IMR-90 (cell line): ENCODE measurements around the gene SNRK.

ENCODE experiments used
- FOS ChIP-seq: fragments of 150-350 bp; IDR thresholded peaks from 2 replicates; pipeline ENCODE4 v1.6.1; 2016; ENCODE audit warnings: low read depth, low read length
- MAFK ChIP-seq: IDR thresholded peaks from 2 replicates; pipeline ENCODE4 v1.6.1; 2012; ENCODE audit warnings: low read depth, low read length, improper control_type of control experiment
- MAZ ChIP-seq: IDR thresholded peaks from 2 replicates; pipeline ENCODE4 v1.6.1; 2012; ENCODE audit warnings: low read depth, mild to moderate bottlenecking, low read length, improper control_type of control experiment, moderate library complexity, borderline replicate concordance
- POLR2A ChIP-seq: IDR thresholded peaks from 2 replicates; pipeline ENCODE4 v1.6.1; 2012; ENCODE audit warnings: mild to moderate bottlenecking, low read depth, low read length
- RAD21 ChIP-seq: IDR thresholded peaks from 2 replicates; pipeline ENCODE4 v1.6.1; 2012; ENCODE audit warnings: low read length, improper control_type of control experiment
- RCOR1 ChIP-seq: IDR thresholded peaks from 2 replicates; pipeline ENCODE4 v1.6.1; 2012; ENCODE audit warnings: mild to moderate bottlenecking, low read length, improper control_type of control experiment; ENCODE audit not compliant: insufficient replicate concordance
- RFX5 ChIP-seq: IDR thresholded peaks from 2 replicates; pipeline ENCODE4 v1.8.0; 2012; ENCODE audit warnings: low read depth, mild to moderate bottlenecking, low read length, moderate library complexity
- SMC3 ChIP-seq: fragments of 150-350 bp; IDR thresholded peaks from 2 replicates; pipeline ENCODE4 v1.6.1; 2016; ENCODE audit warnings: low read depth, mild to moderate bottlenecking, antibody characterized with exemption, low read length, moderate library complexity
- USF2 ChIP-seq: fragments of 150-350 bp; IDR thresholded peaks from 2 replicates; pipeline ENCODE4 v1.6.1; 2017; ENCODE audit warnings: mild to moderate bottlenecking, antibody characterized with exemption, low read length, low read depth
- TF ChIP-seq, protein P1 (sequence below): conservative IDR thresholded peaks from 2 replicates; pipeline ENCODE4 v1.5.1; 2012; ENCODE audit warnings: mild to moderate bottlenecking, low read depth, low read length, improper control_type of control experiment
- TF ChIP-seq, protein P2 (sequence below): fragments of 150-350 bp; IDR thresholded peaks from 2 replicates; pipeline ENCODE4 v1.6.1; 2016; ENCODE audit warnings: low read depth, mild to moderate bottlenecking, low read length, moderate library complexity, borderline replicate concordance

- TF ChIP-seq, protein P1, sequence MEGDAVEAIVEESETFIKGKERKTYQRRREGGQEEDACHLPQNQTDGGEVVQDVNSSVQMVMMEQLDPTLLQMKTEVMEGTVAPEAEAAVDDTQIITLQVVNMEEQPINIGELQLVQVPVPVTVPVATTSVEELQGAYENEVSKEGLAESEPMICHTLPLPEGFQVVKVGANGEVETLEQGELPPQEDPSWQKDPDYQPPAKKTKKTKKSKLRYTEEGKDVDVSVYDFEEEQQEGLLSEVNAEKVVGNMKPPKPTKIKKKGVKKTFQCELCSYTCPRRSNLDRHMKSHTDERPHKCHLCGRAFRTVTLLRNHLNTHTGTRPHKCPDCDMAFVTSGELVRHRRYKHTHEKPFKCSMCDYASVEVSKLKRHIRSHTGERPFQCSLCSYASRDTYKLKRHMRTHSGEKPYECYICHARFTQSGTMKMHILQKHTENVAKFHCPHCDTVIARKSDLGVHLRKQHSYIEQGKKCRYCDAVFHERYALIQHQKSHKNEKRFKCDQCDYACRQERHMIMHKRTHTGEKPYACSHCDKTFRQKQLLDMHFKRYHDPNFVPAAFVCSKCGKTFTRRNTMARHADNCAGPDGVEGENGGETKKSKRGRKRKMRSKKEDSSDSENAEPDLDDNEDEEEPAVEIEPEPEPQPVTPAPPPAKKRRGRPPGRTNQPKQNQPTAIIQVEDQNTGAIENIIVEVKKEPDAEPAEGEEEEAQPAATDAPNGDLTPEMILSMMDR = no peak
- TF ChIP-seq USF2 (no peak), RCOR1 (no peak), RFX5 (no peak), FOS (no peak), SMC3 (no peak), POLR2A (no peak), MAZ (no peak), RAD21 (no peak), MAFK (no peak)
- TF ChIP-seq, protein P2, sequence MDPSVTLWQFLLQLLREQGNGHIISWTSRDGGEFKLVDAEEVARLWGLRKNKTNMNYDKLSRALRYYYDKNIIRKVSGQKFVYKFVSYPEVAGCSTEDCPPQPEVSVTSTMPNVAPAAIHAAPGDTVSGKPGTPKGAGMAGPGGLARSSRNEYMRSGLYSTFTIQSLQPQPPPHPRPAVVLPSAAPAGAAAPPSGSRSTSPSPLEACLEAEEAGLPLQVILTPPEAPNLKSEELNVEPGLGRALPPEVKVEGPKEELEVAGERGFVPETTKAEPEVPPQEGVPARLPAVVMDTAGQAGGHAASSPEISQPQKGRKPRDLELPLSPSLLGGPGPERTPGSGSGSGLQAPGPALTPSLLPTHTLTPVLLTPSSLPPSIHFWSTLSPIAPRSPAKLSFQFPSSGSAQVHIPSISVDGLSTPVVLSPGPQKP = no peak
These were observed 12.4 kb downstream of the SNRK start for GRCh38 chr3:43298761-43299160.
